WTC11 (cell line): ENCODE measurements around the gene PPP1R9A. TPM values are rescaled to one million over a fixed set of nuclear protein-coding genes. Genes with fewer than 3 reads are reported as not detected.

Experiments
- ATAC-seq: fragments of 200-7000 bp; cut with Tn5 transposase; 2 replicates; pipeline ENCODE4 v1.10.0; 2021; ENCODE audit warnings: mild to moderate bottlenecking, moderate library complexity
- CTCF ChIA-PET: fragments of 300-600 bp; sonication (Branson Sonifier 250); formaldehyde crosslinking; loops from one replicate; lab custom pipeline; 2021; ENCODE audit warnings: antibody characterized with exemption; lab: Charles Lee
- POLR2A ChIA-PET: fragments of 350-600 bp; sonication (Branson Sonifier 250); formaldehyde crosslinking; loops from one replicate; lab custom pipeline; 2021; ENCODE audit warnings: antibody characterized with exemption; lab: Charles Lee
- DNase-seq: peaks from one replicate; pipeline ENCODE4 v3.0.0; 2021; ENCODE audit warnings: low spot score
- H3K27ac Mint-ChIP-seq: 2 replicates; pipeline ENCODE4 v1.8.0; 2021; ENCODE audit warnings: mixed read lengths
- H3K27me3 Mint-ChIP-seq: 2 replicates; pipeline ENCODE4 v1.8.0; 2021; ENCODE audit warnings: low read depth, mild to moderate bottlenecking, moderate library complexity, mixed read lengths
- H3K36me3 Mint-ChIP-seq: 2 replicates; pipeline ENCODE4 v1.8.0; 2021; ENCODE audit warnings: mixed read lengths
- H3K4me1 Mint-ChIP-seq: 2 replicates; pipeline ENCODE4 v1.8.0; 2022; ENCODE audit warnings: mixed read lengths
- H3K4me3 Mint-ChIP-seq: 2 replicates; pipeline ENCODE4 v1.8.0; 2021; ENCODE audit warnings: mild to moderate bottlenecking, moderate library complexity, mixed read lengths
- H3K9me3 Mint-ChIP-seq: 2 replicates; pipeline ENCODE4 v1.8.0; 2021; ENCODE audit warnings: mixed read lengths
- CREM ChIP-seq: sonication (generic); formaldehyde crosslinking; IDR thresholded peaks from 2 replicates; pipeline ENCODE4 v1.8.1; 2022; ENCODE audit warnings: mild to moderate bottlenecking, missing genetic modification reagents, moderate library complexity
- ELF4 ChIP-seq: sonication (generic); formaldehyde crosslinking; IDR thresholded peaks from 2 replicates; pipeline ENCODE4 v1.8.1; 2022; ENCODE audit warnings: low read depth, mild to moderate bottlenecking, moderate library complexity, missing genetic modification reagents
- EMX1 ChIP-seq: fragments of 250-450 bp; sonication (Bioruptor Pico); IDR thresholded peaks from 2 replicates; pipeline ENCODE4 v1.8.0; 2021; ENCODE audit warnings: mild to moderate bottlenecking
- ESRRA ChIP-seq: sonication (generic); formaldehyde crosslinking; IDR thresholded peaks from 2 replicates; pipeline ENCODE4 v1.8.1; 2022; ENCODE audit warnings: mild to moderate bottlenecking, missing genetic modification reagents, borderline replicate concordance
- FOXJ3 ChIP-seq: sonication (generic); formaldehyde crosslinking; IDR thresholded peaks from 2 replicates; pipeline ENCODE4 v1.9.0; 2021; ENCODE audit warnings: missing genetic modification reagents, mild to moderate bottlenecking, borderline replicate concordance
- FOXP1 ChIP-seq: sonication (generic); formaldehyde crosslinking; IDR thresholded peaks from 2 replicates; pipeline ENCODE4 v1.8.0; 2022; ENCODE audit warnings: missing genetic modification reagents, mild to moderate bottlenecking, moderate library complexity, borderline replicate concordance
- GRHL2 ChIP-seq: fragments of 250-450 bp; sonication (Bioruptor Pico); IDR thresholded peaks from 2 replicates; pipeline ENCODE4 v1.8.0; 2022; ENCODE audit warnings: mild to moderate bottlenecking, moderate library complexity; ENCODE audit not compliant: insufficient replicate concordance, severe bottlenecking
- KAT7 ChIP-seq: sonication (generic); formaldehyde crosslinking; IDR thresholded peaks from 2 replicates; pipeline ENCODE4 v1.8.1; 2023; ENCODE audit warnings: missing genetic modification reagents, mild to moderate bottlenecking, borderline replicate concordance
- MXD4 ChIP-seq: fragments of 250-450 bp; sonication (Bioruptor Pico); IDR thresholded peaks from 2 replicates; pipeline ENCODE4 v1.8.0; 2021; ENCODE audit warnings: mild to moderate bottlenecking, moderate library complexity, borderline replicate concordance
- MYBL2 ChIP-seq: sonication (generic); formaldehyde crosslinking; IDR thresholded peaks from 2 replicates; pipeline ENCODE4 v1.8.1; 2023; ENCODE audit warnings: mild to moderate bottlenecking, moderate library complexity, missing genetic modification reagents
- NR2C2 ChIP-seq: sonication (generic); formaldehyde crosslinking; IDR thresholded peaks from 2 replicates; pipeline ENCODE4 v1.8.0; 2022; ENCODE audit warnings: mild to moderate bottlenecking, missing genetic modification reagents
- SMAD3 ChIP-seq: sonication (generic); formaldehyde crosslinking; IDR thresholded peaks from 2 replicates; pipeline ENCODE4 v1.8.0; 2022; ENCODE audit warnings: missing genetic modification reagents, mild to moderate bottlenecking, borderline replicate concordance
- TEAD1 ChIP-seq: sonication (generic); formaldehyde crosslinking; IDR thresholded peaks from 2 replicates; pipeline ENCODE4 v1.8.0; 2022; ENCODE audit warnings: mild to moderate bottlenecking, missing genetic modification reagents
- TEAD4 ChIP-seq: sonication (generic); formaldehyde crosslinking; IDR thresholded peaks from 2 replicates; pipeline ENCODE4 v1.8.0; 2022; ENCODE audit warnings: mild to moderate bottlenecking, missing genetic modification reagents
- ZBTB21 ChIP-seq: sonication (generic); formaldehyde crosslinking; IDR thresholded peaks from 2 replicates; pipeline ENCODE4 v1.8.1; 2023; ENCODE audit warnings: mild to moderate bottlenecking, missing genetic modification reagents, borderline replicate concordance
- ZNF232 ChIP-seq: sonication (generic); formaldehyde crosslinking; IDR thresholded peaks from 2 replicates; pipeline ENCODE4 v1.8.0; 2022; ENCODE audit warnings: mild to moderate bottlenecking, missing genetic modification reagents
- ZNF317 ChIP-seq: sonication (generic); formaldehyde crosslinking; IDR thresholded peaks from 2 replicates; pipeline ENCODE4 v1.8.1; 2023; ENCODE audit warnings: low read depth, mild to moderate bottlenecking, moderate library complexity, missing genetic modification reagents, borderline replicate concordance
- ZNF396 ChIP-seq: fragments of 250-450 bp; sonication (Bioruptor Pico); IDR thresholded peaks from 2 replicates; pipeline ENCODE4 v1.8.0; 2021; ENCODE audit warnings: mild to moderate bottlenecking, moderate library complexity, borderline replicate concordance
- total RNA-seq: library from RNA; stranded (reverse); gene quantifications from 3 replicates; pipeline ENCODE4 v1.2.3, GENCODE V29; 2021
- TF ChIP-seq, protein P1 (sequence below): fragments of 250-450 bp; sonication (Bioruptor Pico); IDR thresholded peaks from 2 replicates; pipeline ENCODE4 v1.9.0; 2021; ENCODE audit warnings: mild to moderate bottlenecking
- TF ChIP-seq, protein P2 (sequence below): sonication (generic); formaldehyde crosslinking; conservative IDR thresholded peaks from 2 replicates; pipeline ENCODE4 v1.8.1; 2023; ENCODE audit warnings: mild to moderate bottlenecking, low read depth, missing genetic modification reagents, moderate library complexity
- TF ChIP-seq, protein P3 (sequence below): fragments of 250-450 bp; sonication (Bioruptor Pico); IDR thresholded peaks from 2 replicates; pipeline ENCODE4 v1.8.0; 2021; ENCODE audit warnings: mild to moderate bottlenecking
- TF ChIP-seq, protein P4 (sequence below): sonication (generic); formaldehyde crosslinking; conservative IDR thresholded peaks from 2 replicates; pipeline ENCODE4 v1.8.1; 2022; ENCODE audit warnings: mild to moderate bottlenecking, missing genetic modification reagents
- TF ChIP-seq, protein P5 (sequence below): sonication (generic); formaldehyde crosslinking; IDR thresholded peaks from 2 replicates; pipeline ENCODE4 v1.8.1; 2023; ENCODE audit warnings: mild to moderate bottlenecking, missing genetic modification reagents, moderate library complexity
- TF ChIP-seq, protein P6 (sequence below): fragments of 250-450 bp; sonication (Bioruptor Pico); IDR thresholded peaks from 2 replicates; pipeline ENCODE4 v1.9.0; 2021; ENCODE audit warnings: mild to moderate bottlenecking
- TF ChIP-seq, protein P7 (sequence below): sonication (generic); formaldehyde crosslinking; IDR thresholded peaks from 2 replicates; pipeline ENCODE4 v1.8.1; 2023; ENCODE audit warnings: mild to moderate bottlenecking, moderate library complexity, missing genetic modification reagents
- TF ChIP-seq, protein P8 (sequence below): sonication (generic); formaldehyde crosslinking; IDR thresholded peaks from 2 replicates; pipeline ENCODE4 v1.8.1; 2022; ENCODE audit warnings: mild to moderate bottlenecking, moderate library complexity, missing genetic modification reagents

The PPP1R9A gene
- total RNA-seq, 1 experiment from 2014 or later = 16.8 TPM

DNA sequence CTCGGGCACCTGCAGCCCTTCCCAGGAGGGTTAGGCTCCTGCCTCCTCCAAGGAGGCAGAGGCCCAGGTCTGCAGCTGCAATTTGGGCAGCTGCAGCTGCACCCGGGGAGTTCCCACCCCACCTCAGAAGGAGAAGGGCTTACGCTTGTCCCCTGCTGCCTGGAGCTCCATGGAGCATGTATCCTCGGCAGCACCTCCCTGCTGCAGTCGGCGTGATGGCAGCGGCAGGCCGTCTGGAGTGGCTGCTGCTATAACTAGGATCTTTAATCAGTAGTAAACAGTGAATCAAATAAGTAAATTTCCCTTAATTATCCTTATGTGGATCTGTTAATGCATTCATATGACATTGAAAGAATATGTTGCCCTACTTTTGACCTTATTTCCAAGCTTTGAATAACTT lies 250.0 kb downstream of the PPP1R9A start:
- no peak overlapping the region for H3K27ac Mint-ChIP-seq
- POLR2A ChIA-PET = no interaction called here
- DNase-seq (no peak), ATAC-seq (peak; percentile 50; the same call in 1 of the 2 replicates)
- no peaks in the 10 kb centered on the region for H3K36me3 Mint-ChIP-seq
- no peaks in the 10 kb centered on the region for H3K4me1 Mint-ChIP-seq
- CTCF ChIA-PET = no interaction called here
- H3K27me3 Mint-ChIP-seq = no peaks in the 10 kb centered on the region
- no peak overlapping the region for H3K4me3 Mint-ChIP-seq
- TF ChIP-seq ZNF396 (no peak), NR2C2 (no peak), ZNF317 (CRISPR knock-in tag) (no peak), SMAD3 (no peak), ELF4 (CRISPR knock-in tag) (no peak), GRHL2 (no peak), CREM (CRISPR knock-in tag) (no peak), ESRRA (CRISPR knock-in tag) (no peak), TEAD4 (CRISPR knock-in tag) (no peak), MXD4 (CRISPR knock-in tag) (no peak), FOXP1 (no peak)
- TF ChIP-seq, protein P1, sequence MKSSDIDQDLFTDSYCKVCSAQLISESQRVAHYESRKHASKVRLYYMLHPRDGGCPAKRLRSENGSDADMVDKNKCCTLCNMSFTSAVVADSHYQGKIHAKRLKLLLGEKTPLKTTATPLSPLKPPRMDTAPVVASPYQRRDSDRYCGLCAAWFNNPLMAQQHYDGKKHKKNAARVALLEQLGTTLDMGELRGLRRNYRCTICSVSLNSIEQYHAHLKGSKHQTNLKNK (CRISPR knock-in tag) = no peak
- TF ChIP-seq, protein P2, sequence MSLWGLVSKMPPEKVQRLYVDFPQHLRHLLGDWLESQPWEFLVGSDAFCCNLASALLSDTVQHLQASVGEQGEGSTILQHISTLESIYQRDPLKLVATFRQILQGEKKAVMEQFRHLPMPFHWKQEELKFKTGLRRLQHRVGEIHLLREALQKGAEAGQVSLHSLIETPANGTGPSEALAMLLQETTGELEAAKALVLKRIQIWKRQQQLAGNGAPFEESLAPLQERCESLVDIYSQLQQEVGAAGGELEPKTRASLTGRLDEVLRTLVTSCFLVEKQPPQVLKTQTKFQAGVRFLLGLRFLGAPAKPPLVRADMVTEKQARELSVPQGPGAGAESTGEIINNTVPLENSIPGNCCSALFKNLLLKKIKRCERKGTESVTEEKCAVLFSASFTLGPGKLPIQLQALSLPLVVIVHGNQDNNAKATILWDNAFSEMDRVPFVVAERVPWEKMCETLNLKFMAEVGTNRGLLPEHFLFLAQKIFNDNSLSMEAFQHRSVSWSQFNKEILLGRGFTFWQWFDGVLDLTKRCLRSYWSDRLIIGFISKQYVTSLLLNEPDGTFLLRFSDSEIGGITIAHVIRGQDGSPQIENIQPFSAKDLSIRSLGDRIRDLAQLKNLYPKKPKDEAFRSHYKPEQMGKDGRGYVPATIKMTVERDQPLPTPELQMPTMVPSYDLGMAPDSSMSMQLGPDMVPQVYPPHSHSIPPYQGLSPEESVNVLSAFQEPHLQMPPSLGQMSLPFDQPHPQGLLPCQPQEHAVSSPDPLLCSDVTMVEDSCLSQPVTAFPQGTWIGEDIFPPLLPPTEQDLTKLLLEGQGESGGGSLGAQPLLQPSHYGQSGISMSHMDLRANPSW = no peak
- TF ChIP-seq, protein P3, sequence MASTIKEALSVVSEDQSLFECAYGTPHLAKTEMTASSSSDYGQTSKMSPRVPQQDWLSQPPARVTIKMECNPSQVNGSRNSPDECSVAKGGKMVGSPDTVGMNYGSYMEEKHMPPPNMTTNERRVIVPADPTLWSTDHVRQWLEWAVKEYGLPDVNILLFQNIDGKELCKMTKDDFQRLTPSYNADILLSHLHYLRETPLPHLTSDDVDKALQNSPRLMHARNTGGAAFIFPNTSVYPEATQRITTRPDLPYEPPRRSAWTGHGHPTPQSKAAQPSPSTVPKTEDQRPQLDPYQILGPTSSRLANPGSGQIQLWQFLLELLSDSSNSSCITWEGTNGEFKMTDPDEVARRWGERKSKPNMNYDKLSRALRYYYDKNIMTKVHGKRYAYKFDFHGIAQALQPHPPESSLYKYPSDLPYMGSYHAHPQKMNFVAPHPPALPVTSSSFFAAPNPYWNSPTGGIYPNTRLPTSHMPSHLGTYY = no peak
- TF ChIP-seq, protein P4, sequence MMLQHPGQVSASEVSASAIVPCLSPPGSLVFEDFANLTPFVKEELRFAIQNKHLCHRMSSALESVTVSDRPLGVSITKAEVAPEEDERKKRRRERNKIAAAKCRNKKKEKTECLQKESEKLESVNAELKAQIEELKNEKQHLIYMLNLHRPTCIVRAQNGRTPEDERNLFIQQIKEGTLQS (CRISPR knock-in tag) = no peak
- TF ChIP-seq, protein P5, sequence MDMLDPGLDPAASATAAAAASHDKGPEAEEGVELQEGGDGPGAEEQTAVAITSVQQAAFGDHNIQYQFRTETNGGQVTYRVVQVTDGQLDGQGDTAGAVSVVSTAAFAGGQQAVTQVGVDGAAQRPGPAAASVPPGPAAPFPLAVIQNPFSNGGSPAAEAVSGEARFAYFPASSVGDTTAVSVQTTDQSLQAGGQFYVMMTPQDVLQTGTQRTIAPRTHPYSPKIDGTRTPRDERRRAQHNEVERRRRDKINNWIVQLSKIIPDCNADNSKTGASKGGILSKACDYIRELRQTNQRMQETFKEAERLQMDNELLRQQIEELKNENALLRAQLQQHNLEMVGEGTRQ = no peak
- TF ChIP-seq, protein P6, sequence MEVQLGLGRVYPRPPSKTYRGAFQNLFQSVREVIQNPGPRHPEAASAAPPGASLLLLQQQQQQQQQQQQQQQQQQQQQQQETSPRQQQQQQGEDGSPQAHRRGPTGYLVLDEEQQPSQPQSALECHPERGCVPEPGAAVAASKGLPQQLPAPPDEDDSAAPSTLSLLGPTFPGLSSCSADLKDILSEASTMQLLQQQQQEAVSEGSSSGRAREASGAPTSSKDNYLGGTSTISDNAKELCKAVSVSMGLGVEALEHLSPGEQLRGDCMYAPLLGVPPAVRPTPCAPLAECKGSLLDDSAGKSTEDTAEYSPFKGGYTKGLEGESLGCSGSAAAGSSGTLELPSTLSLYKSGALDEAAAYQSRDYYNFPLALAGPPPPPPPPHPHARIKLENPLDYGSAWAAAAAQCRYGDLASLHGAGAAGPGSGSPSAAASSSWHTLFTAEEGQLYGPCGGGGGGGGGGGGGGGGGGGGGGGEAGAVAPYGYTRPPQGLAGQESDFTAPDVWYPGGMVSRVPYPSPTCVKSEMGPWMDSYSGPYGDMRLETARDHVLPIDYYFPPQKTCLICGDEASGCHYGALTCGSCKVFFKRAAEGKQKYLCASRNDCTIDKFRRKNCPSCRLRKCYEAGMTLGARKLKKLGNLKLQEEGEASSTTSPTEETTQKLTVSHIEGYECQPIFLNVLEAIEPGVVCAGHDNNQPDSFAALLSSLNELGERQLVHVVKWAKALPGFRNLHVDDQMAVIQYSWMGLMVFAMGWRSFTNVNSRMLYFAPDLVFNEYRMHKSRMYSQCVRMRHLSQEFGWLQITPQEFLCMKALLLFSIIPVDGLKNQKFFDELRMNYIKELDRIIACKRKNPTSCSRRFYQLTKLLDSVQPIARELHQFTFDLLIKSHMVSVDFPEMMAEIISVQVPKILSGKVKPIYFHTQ = no peak
- H3K9me3 Mint-ChIP-seq = no peaks in the 10 kb centered on the region; the same call in 1 of the 2 replicates

DNA sequence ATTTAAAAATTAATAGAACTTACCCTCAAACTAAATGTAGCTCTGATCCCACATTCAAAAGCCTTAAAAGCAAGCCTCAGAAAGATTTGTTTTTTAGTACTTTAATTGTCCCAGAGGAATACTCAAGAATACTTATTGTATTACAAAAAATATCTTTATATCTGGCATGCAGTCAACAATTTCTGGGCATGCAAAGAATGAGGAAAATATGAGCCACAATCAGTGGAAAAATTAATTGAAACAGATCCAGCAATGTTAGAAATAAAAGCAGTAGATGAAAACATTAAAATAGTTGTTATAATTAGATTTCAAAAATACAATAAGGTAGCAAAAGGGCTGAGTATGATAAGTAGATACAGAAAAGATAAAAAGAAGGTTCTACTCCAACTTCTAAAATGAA lies 262.3 kb downstream of the PPP1R9A start:
- Mint-ChIP-seq H3K36me3 (no peaks in the 10 kb centered on the region), H3K4me1 (no peaks in the 10 kb centered on the region), H3K27ac (no peak overlapping the region), H3K9me3 (no peaks in the 10 kb centered on the region), H3K27me3 (no peaks in the 10 kb centered on the region), H3K4me3 (no peak overlapping the region)
- DNase-seq (no peak), ATAC-seq (no peak)
- POLR2A ChIA-PET = no interaction called here
- CTCF ChIA-PET = no interaction called here
- no peak for TF ChIP-seq SMAD3
- TF ChIP-seq FOXJ3 (CRISPR knock-in tag) = no peak
- TF ChIP-seq EMX1 = no peak
- no peak for TF ChIP-seq TEAD1 (CRISPR knock-in tag)
- TF ChIP-seq, protein P7, sequence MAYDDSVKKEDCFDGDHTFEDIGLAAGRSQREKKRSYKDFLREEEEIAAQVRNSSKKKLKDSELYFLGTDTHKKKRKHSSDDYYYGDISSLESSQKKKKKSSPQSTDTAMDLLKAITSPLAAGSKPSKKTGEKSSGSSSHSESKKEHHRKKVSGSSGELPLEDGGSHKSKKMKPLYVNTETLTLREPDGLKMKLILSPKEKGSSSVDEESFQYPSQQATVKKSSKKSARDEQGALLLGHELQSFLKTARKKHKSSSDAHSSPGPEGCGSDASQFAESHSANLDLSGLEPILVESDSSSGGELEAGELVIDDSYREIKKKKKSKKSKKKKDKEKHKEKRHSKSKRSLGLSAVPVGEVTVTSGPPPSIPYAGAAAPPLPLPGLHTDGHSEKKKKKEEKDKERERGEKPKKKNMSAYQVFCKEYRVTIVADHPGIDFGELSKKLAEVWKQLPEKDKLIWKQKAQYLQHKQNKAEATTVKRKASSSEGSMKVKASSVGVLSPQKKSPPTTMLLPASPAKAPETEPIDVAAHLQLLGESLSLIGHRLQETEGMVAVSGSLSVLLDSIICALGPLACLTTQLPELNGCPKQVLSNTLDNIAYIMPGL = no peak
- no peak for TF ChIP-seq MYBL2 (CRISPR knock-in tag)
- no peak for TF ChIP-seq ZNF232 (CRISPR knock-in tag)
- TF ChIP-seq, protein P8, sequence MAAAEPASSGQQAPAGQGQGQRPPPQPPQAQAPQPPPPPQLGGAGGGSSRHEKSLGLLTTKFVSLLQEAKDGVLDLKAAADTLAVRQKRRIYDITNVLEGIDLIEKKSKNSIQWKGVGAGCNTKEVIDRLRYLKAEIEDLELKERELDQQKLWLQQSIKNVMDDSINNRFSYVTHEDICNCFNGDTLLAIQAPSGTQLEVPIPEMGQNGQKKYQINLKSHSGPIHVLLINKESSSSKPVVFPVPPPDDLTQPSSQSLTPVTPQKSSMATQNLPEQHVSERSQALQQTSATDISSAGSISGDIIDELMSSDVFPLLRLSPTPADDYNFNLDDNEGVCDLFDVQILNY = no peak
- TF ChIP-seq ZNF396 = no peak
- TF ChIP-seq ZBTB21 = no peak
- no peak for TF ChIP-seq KAT7 (CRISPR knock-in tag)
